HEK293 (cell line): ENCODE results near the gene CHN1.

ENCODE experiments used
- CTCF ChIA-PET: fragments of 350-600 bp; formaldehyde crosslinking; extraction: SDS; loops from one replicate; lab custom pipeline; 2021; ENCODE audit warnings: antibody characterized with exemption; lab: Yijun Ruan, JAX
- POLR2A ChIA-PET: fragments of 300-600 bp; formaldehyde crosslinking; extraction: SDS; loops from one replicate; lab custom pipeline; 2020; ENCODE audit warnings: antibody characterized with exemption, inconsistent platforms; lab: Yijun Ruan, JAX
- H3K27ac ChIP-seq: fragments of 200-500 bp; sonication (Bioruptor generic); 2 replicates; pipeline ENCODE4 v1.5.1; 2014; ENCODE audit warnings: low read depth, low read length, control low read depth, inconsistent platforms; ENCODE audit errors: extremely low read depth
- H3K36me3 ChIP-seq, 2 experiments: fragments of 200-500 bp in 1 of 2; sonication (Bioruptor generic) in 1 of 2; 1 replicate in 1 of 2; 2 replicates in 1 of 2; pipeline ENCODE4 v1.5.1; 2014 to 2017; ENCODE audit warnings: inconsistent platforms in 2 of 2, low read length in 2 of 2; ENCODE audit not compliant: control insufficient read depth in 2 of 2, insufficient read depth in 1 of 2
- H3K4me1 ChIP-seq: fragments of 200-500 bp; sonication (Bioruptor generic); 2 replicates; pipeline ENCODE4 v1.5.1; 2014; ENCODE audit warnings: mild to moderate bottlenecking, low read length, inconsistent platforms; ENCODE audit not compliant: control insufficient read depth, insufficient read depth
- H3K4me3 ChIP-seq: 2 replicates; pipeline ENCODE4 v1.5.1; 2011; ENCODE audit warnings: low read depth, mild to moderate bottlenecking, control low read depth, low read length, moderate library complexity
- H3K9me3 ChIP-seq: fragments of 200-500 bp; sonication (Bioruptor generic); 2 replicates; pipeline ENCODE4 v1.5.1; 2014; ENCODE audit warnings: low read depth, low read length, inconsistent platforms; ENCODE audit not compliant: control insufficient read depth, insufficient read depth
- KLF1 ChIP-seq: fragments of 450-650 bp; formaldehyde crosslinking; IDR thresholded peaks from 2 replicates; pipeline ENCODE4 v1.5.1; 2016; ENCODE audit warnings: missing biosample characterization, missing genetic modification characterization
- SALL2 ChIP-seq: fragments of 450-650 bp; formaldehyde crosslinking; IDR thresholded peaks from 2 replicates; pipeline ENCODE4 v1.5.0; 2017; ENCODE audit warnings: missing biosample characterization, mild to moderate bottlenecking, missing genetic modification characterization, borderline replicate concordance
- ZNF221 ChIP-seq: fragments of 450-650 bp; formaldehyde crosslinking; IDR thresholded peaks from 2 replicates; pipeline ENCODE4 v1.5.1; 2017; ENCODE audit warnings: missing biosample characterization, missing genetic modification characterization, borderline replicate concordance
- ZNF48 ChIP-seq: fragments of 450-650 bp; formaldehyde crosslinking; IDR thresholded peaks from 2 replicates; pipeline ENCODE4 v1.5.1; 2016; ENCODE audit warnings: missing biosample characterization, missing genetic modification characterization
- ZNF548 ChIP-seq: fragments of 450-650 bp; formaldehyde crosslinking; IDR thresholded peaks from 2 replicates; pipeline ENCODE4 v1.5.1; 2016; ENCODE audit warnings: missing biosample characterization, missing genetic modification characterization
- ZNF558 ChIP-seq: fragments of 450-650 bp; formaldehyde crosslinking; IDR thresholded peaks from 2 replicates; pipeline ENCODE4 v1.5.1; 2016; ENCODE audit warnings: missing biosample characterization, missing genetic modification characterization
- ZNF560 ChIP-seq: fragments of 450-650 bp; formaldehyde crosslinking; IDR thresholded peaks from 2 replicates; pipeline ENCODE4 v1.5.1; 2017; ENCODE audit warnings: missing biosample characterization, missing genetic modification characterization, borderline replicate concordance
- ZNF654 ChIP-seq: fragments of 450-650 bp; formaldehyde crosslinking; IDR thresholded peaks from 2 replicates; pipeline ENCODE4 v1.5.1; 2016; ENCODE audit warnings: low read depth, missing biosample characterization, missing genetic modification characterization
- ZNF660 ChIP-seq: fragments of 450-650 bp; IDR thresholded peaks from 2 replicates; pipeline ENCODE4 v1.5.1; 2018; ENCODE audit warnings: missing biosample characterization, mild to moderate bottlenecking, missing genetic modification characterization
- TF ChIP-seq, protein P1 (sequence below): fragments of 450-650 bp; formaldehyde crosslinking; IDR thresholded peaks from 2 replicates; pipeline ENCODE4 v1.5.1; 2016; ENCODE audit warnings: missing biosample characterization, missing genetic modification characterization, low read depth
- TF ChIP-seq, protein P2 (sequence below): fragments of 450-650 bp; formaldehyde crosslinking; IDR thresholded peaks from 2 replicates; pipeline ENCODE4 v1.5.0; 2017; ENCODE audit warnings: missing biosample characterization, missing genetic modification characterization, borderline replicate concordance
- TF ChIP-seq, protein P3 (sequence below): fragments of 450-650 bp; formaldehyde crosslinking; IDR thresholded peaks from 2 replicates; pipeline ENCODE4 v1.5.1; 2016; ENCODE audit warnings: missing biosample characterization, missing genetic modification characterization
- TF ChIP-seq, protein P4 (sequence below): fragments of 450-650 bp; formaldehyde crosslinking; IDR thresholded peaks from 2 replicates; pipeline ENCODE4 v1.5.1; 2016; ENCODE audit warnings: missing biosample characterization, missing genetic modification characterization, borderline replicate concordance

CHN1 gene

DNA sequence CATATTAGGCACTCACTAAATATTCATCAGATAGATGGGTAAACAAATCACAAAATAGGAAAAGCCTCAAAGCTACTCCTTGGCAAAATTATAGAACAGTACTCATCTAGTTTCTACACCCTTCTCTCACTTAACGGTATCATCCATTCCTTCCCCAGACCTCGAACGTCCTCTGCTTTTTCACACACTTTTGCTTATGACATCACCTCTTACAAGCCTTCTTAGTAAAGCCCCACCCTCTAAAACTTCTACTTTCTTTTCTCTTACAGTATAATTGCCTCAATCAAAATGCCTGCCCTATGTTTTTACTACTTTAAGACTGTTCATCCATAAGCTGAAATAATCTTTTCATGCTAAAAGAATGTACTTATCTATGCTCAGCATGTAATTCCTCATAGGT is 8.1 kb downstream of the CHN1 start (continued):
- no peak for TF ChIP-seq ZNF654 (tag by site-specific recombination)
- no peak for TF ChIP-seq ZNF48 (tag by site-specific recombination)
- TF ChIP-seq, protein P1, sequence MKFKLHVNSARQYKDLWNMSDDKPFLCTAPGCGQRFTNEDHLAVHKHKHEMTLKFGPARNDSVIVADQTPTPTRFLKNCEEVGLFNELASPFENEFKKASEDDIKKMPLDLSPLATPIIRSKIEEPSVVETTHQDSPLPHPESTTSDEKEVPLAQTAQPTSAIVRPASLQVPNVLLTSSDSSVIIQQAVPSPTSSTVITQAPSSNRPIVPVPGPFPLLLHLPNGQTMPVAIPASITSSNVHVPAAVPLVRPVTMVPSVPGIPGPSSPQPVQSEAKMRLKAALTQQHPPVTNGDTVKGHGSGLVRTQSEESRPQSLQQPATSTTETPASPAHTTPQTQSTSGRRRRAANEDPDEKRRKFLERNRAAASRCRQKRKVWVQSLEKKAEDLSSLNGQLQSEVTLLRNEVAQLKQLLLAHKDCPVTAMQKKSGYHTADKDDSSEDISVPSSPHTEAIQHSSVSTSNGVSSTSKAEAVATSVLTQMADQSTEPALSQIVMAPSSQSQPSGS (tag by site-specific recombination) = peak; percentile 80
- no peak for TF ChIP-seq ZNF560
- TF ChIP-seq ZNF558 (tag by site-specific recombination) = no peak
- TF ChIP-seq, all 188 proteins: peak for 3

DNA sequence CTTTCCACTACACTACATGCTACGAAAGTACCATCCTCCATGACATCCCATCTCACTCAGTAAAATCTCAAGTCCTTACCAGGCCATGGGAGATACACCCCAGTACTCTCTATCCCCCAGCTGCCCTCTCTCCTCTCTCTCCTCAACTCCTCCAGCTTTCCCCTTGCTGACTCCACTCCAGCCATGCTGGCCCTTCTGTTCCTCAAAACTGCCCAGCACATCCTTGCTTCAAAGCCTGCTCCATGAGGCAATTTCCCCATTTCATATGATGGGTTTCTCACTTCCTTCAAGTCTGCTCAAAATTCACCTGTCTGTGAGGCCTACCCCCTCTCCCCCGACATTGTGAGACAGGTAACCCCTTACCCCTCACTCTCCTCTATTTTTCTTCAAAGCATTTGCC is 8.6 kb downstream of the CHN1 start:
- Histone ChIP-seq H3K9me3 (no peaks in the 10 kb centered on the region), H3K4me1 (no peaks in the 10 kb centered on the region; the same call in none of the 2 replicates), H3K36me3 (no peaks in the 10 kb centered on the region; a peak in 1 of 3 replicates), H3K27ac (no peak overlapping the region)
- CTCF ChIA-PET = interaction anchor here (1.1 to 3.1 kb wide), 3 partner anchors 12 to 225 kb away, joined by 4 to 18 read pairs (median 4); no protein-coding TSS in a partner anchor
- TF ChIP-seq, protein P2, sequence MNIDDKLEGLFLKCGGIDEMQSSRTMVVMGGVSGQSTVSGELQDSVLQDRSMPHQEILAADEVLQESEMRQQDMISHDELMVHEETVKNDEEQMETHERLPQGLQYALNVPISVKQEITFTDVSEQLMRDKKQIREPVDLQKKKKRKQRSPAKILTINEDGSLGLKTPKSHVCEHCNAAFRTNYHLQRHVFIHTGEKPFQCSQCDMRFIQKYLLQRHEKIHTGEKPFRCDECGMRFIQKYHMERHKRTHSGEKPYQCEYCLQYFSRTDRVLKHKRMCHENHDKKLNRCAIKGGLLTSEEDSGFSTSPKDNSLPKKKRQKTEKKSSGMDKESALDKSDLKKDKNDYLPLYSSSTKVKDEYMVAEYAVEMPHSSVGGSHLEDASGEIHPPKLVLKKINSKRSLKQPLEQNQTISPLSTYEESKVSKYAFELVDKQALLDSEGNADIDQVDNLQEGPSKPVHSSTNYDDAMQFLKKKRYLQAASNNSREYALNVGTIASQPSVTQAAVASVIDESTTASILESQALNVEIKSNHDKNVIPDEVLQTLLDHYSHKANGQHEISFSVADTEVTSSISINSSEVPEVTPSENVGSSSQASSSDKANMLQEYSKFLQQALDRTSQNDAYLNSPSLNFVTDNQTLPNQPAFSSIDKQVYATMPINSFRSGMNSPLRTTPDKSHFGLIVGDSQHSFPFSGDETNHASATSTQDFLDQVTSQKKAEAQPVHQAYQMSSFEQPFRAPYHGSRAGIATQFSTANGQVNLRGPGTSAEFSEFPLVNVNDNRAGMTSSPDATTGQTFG = no peak
- TF ChIP-seq, all 188 proteins: peak for 0
- POLR2A ChIA-PET = no interaction called here
- H3K4me3 ChIP-seq = no peak overlapping the region

DNA sequence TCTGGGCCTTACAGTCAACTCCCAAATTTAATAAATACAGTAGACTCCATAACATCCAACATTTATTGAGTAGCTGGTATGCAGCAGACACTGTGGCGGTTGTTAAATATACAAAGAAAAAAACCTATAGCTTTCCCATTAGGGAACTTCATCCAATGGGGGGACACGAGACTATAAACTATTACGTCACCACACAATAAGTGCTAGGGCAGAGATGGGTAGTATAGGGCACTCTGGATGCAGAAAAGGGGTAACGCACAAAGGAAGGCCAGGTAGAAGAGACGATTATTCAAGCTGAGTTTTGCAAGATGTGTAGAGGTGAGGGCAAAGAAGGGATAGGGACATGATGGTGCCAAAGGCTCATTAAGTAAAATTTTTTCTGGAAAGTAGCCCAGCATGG is 10.8 kb downstream of the CHN1 start:
- CTCF ChIA-PET = interaction anchor here (0.9 to 7.2 kb wide), 5 partner anchors 9 to 300 kb away, joined by 3 to 42 read pairs (median 5); no protein-coding TSS in a partner anchor
- no peak overlapping the region for H3K4me3 ChIP-seq

More for the DNA sequence above, 10.8 kb downstream of the CHN1 start:
- POLR2A ChIA-PET = no interaction called here
- Histone ChIP-seq H3K27ac (no peak overlapping the region), H3K4me1 (no peaks in the 10 kb centered on the region; the same call in none of the 2 replicates), H3K36me3 (no peaks in the 10 kb centered on the region), H3K9me3 (no peaks in the 10 kb centered on the region)
- TF ChIP-seq, protein P3, sequence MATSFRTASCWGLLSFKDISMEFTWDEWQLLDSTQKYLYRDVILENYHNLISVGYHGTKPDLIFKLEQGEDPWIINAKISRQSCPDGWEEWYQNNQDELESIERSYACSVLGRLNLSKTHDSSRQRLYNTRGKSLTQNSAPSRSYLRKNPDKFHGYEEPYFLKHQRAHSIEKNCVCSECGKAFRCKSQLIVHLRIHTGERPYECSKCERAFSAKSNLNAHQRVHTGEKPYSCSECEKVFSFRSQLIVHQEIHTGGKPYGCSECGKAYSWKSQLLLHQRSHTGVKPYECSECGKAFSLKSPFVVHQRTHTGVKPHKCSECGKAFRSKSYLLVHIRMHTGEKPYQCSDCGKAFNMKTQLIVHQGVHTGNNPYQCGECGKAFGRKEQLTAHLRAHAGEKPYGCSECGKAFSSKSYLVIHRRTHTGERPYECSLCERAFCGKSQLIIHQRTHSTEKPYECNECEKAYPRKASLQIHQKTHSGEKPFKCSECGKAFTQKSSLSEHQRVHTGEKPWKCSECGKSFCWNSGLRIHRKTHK (tag by site-specific recombination) = no peak
- TF ChIP-seq ZNF48 (tag by site-specific recombination) = no peak
- TF ChIP-seq ZNF660 (tag by site-specific recombination) = no peak
- no peak for TF ChIP-seq ZNF548
- TF ChIP-seq, protein P4, sequence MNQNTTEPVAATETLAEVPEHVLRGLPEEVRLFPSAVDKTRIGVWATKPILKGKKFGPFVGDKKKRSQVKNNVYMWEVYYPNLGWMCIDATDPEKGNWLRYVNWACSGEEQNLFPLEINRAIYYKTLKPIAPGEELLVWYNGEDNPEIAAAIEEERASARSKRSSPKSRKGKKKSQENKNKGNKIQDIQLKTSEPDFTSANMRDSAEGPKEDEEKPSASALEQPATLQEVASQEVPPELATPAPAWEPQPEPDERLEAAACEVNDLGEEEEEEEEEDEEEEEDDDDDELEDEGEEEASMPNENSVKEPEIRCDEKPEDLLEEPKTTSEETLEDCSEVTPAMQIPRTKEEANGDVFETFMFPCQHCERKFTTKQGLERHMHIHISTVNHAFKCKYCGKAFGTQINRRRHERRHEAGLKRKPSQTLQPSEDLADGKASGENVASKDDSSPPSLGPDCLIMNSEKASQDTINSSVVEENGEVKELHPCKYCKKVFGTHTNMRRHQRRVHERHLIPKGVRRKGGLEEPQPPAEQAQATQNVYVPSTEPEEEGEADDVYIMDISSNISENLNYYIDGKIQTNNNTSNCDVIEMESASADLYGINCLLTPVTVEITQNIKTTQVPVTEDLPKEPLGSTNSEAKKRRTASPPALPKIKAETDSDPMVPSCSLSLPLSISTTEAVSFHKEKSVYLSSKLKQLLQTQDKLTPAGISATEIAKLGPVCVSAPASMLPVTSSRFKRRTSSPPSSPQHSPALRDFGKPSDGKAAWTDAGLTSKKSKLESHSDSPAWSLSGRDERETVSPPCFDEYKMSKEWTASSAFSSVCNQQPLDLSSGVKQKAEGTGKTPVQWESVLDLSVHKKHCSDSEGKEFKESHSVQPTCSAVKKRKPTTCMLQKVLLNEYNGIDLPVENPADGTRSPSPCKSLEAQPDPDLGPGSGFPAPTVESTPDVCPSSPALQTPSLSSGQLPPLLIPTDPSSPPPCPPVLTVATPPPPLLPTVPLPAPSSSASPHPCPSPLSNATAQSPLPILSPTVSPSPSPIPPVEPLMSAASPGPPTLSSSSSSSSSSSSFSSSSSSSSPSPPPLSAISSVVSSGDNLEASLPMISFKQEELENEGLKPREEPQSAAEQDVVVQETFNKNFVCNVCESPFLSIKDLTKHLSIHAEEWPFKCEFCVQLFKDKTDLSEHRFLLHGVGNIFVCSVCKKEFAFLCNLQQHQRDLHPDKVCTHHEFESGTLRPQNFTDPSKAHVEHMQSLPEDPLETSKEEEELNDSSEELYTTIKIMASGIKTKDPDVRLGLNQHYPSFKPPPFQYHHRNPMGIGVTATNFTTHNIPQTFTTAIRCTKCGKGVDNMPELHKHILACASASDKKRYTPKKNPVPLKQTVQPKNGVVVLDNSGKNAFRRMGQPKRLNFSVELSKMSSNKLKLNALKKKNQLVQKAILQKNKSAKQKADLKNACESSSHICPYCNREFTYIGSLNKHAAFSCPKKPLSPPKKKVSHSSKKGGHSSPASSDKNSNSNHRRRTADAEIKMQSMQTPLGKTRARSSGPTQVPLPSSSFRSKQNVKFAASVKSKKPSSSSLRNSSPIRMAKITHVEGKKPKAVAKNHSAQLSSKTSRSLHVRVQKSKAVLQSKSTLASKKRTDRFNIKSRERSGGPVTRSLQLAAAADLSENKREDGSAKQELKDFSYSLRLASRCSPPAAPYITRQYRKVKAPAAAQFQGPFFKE = no peak
- TF ChIP-seq SALL2 (tag by site-specific recombination) = no peak
- TF ChIP-seq KLF1 = no peak
- TF ChIP-seq ZNF221 (tag by site-specific recombination) = no peak
- TF ChIP-seq, all 188 proteins: peak for 0
